ENCODE results near the gene DIP2B. TPM values are rescaled to one million over a fixed set of nuclear protein-coding genes. Genes with fewer than 3 reads are reported as not detected.

DIP2B gene
- polyA plus RNA-seq, 1 donor from 2014 or later = 44.0 TPM

- H3K4me3 ChIP-seq (ENCODE audit: low read length) = no peak overlapping the region
These were observed 24.0 kb downstream of the DIP2B start for GRCh38 chr12:50528800-50529199.

GRCh38 chr12:50529345-50529744, 24.6 kb downstream of the DIP2B start:
- no peaks in the 10 kb centered on the region for H3F3A ChIP-seq (ENCODE audit: insufficient read depth, low read length, poor library complexity, severe bottlenecking)
- H3K36me3 ChIP-seq (ENCODE audit: insufficient read depth, low read length) = no peaks in the 10 kb centered on the region
- H3K9me2 ChIP-seq (ENCODE audit: insufficient read depth, low read length) = no peaks in the 10 kb centered on the region
- no peaks in the 10 kb centered on the region for H3K9me3 ChIP-seq (ENCODE audit: low read length)
- H2AFZ ChIP-seq (ENCODE audit: low read depth, low read length) = no peak overlapping the region
- no peaks in the 10 kb centered on the region for H3K27me3 ChIP-seq (ENCODE audit: insufficient read depth, low read depth, low read length)
- no peak overlapping the region for H3K4me2 ChIP-seq (ENCODE audit: low read length)
- H3K27ac ChIP-seq (ENCODE audit: low read length) = no peak overlapping the region
- H3K79me2 ChIP-seq (replicated peaks; ENCODE audit: insufficient read depth, low read length) = peaks cover 30% of the 10 kb centered on the region
- peaks cover 4% of the 10 kb centered on the region for H4K20me1 ChIP-seq (ENCODE audit: insufficient read depth)
- no peak overlapping the region for H3K9ac ChIP-seq (ENCODE audit: low read length)
- H3K4me3 ChIP-seq (ENCODE audit: low read length) = no peak overlapping the region
- TF ChIP-seq CTCF (IDR thresholded peaks at IDR 0.05; ENCODE audit: poor library complexity, severe bottlenecking) (no peak), EP300 (conservative IDR thresholded peaks at IDR 0.05; ENCODE audit: poor library complexity, severe bottlenecking) (no peak), RAD21 (conservative IDR thresholded peaks at IDR 0.05) (no peak), SMC3 (conservative IDR thresholded peaks at IDR 0.05; ENCODE audit: poor library complexity) (no peak), MXI1 (conservative IDR thresholded peaks at IDR 0.05; ENCODE audit: poor library complexity, severe bottlenecking) (no peak), POLR2AphosphoS5 (IDR thresholded peaks at IDR 0.05) (no peak), EZH2 (IDR thresholded peaks at IDR 0.05; ENCODE audit: borderline replicate concordance, insufficient read depth, low read length, poor library complexity, severe bottlenecking) (no peak), TAF1 (IDR thresholded peaks at IDR 0.05; ENCODE audit: low read depth) (no peak)

More at GRCh38 chr12:50528800-50529199, 24.0 kb downstream of the DIP2B start:
- H3K9ac ChIP-seq (ENCODE audit: low read length) = no peak overlapping the region
- no peaks in the 10 kb centered on the region for H3K36me3 ChIP-seq (ENCODE audit: insufficient read depth, low read length)
- H3K9me3 ChIP-seq (ENCODE audit: low read length) = no peaks in the 10 kb centered on the region
- H3K27ac ChIP-seq (ENCODE audit: low read length) = no peak overlapping the region
- H3K79me2 ChIP-seq (replicated peaks; ENCODE audit: insufficient read depth, low read length) = peaks cover 28% of the 10 kb centered on the region
- no peaks in the 10 kb centered on the region for H3K27me3 ChIP-seq (ENCODE audit: insufficient read depth, low read depth, low read length)
- H4K20me1 ChIP-seq (ENCODE audit: insufficient read depth) = peaks cover 4% of the 10 kb centered on the region
- TF ChIP-seq SMC3 (conservative IDR thresholded peaks at IDR 0.05; ENCODE audit: poor library complexity) = no peak
- no peak for TF ChIP-seq RAD21 (conservative IDR thresholded peaks at IDR 0.05)
- TF ChIP-seq TAF1 (IDR thresholded peaks at IDR 0.05; ENCODE audit: low read depth) = no peak
- TF ChIP-seq EZH2 (IDR thresholded peaks at IDR 0.05; ENCODE audit: borderline replicate concordance, insufficient read depth, low read length, poor library complexity, severe bottlenecking) = no peak
- no peak for TF ChIP-seq MXI1 (conservative IDR thresholded peaks at IDR 0.05; ENCODE audit: poor library complexity, severe bottlenecking)
- TF ChIP-seq EP300 (conservative IDR thresholded peaks at IDR 0.05; ENCODE audit: poor library complexity, severe bottlenecking) = no peak
- no peak for TF ChIP-seq POLR2AphosphoS5 (IDR thresholded peaks at IDR 0.05)
- TF ChIP-seq REST (IDR thresholded peaks at IDR 0.05; ENCODE audit: borderline replicate concordance) = no peak
- TF ChIP-seq CTCF (IDR thresholded peaks at IDR 0.05; ENCODE audit: poor library complexity, severe bottlenecking) = no peak
- no peak overlapping the region for H2AFZ ChIP-seq (ENCODE audit: low read depth, low read length)
- H3K4me2 ChIP-seq (ENCODE audit: low read length) = no peak overlapping the region
- no peaks in the 10 kb centered on the region for H3F3A ChIP-seq (ENCODE audit: insufficient read depth, low read length, poor library complexity, severe bottlenecking)
- no peaks in the 10 kb centered on the region for H3K9me2 ChIP-seq (ENCODE audit: insufficient read depth, low read length)

All from neural cell (in vitro differentiated cells).